Measurements from ENCODE around the gene DLG2.

DNA sequence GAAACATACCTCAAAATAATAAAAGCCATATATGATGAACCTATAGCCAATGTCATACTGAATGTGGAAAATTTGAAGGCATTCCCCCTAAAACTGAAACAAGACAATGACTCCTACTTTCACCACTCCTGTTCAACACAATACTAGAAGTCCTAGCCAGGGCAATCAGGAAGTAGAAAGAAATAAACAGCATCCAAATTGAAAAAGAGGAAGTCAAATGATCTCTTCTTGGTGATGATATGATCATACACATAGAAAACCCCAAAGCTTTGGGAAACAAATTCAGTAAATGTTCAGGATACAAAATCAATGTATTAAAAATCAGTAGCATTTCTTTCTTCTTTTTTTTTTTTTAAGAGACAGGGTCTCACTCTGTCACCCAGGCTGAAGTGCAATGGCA is 109.9 kb downstream of the DLG2 start:
- TF ChIP-seq, protein P1, sequence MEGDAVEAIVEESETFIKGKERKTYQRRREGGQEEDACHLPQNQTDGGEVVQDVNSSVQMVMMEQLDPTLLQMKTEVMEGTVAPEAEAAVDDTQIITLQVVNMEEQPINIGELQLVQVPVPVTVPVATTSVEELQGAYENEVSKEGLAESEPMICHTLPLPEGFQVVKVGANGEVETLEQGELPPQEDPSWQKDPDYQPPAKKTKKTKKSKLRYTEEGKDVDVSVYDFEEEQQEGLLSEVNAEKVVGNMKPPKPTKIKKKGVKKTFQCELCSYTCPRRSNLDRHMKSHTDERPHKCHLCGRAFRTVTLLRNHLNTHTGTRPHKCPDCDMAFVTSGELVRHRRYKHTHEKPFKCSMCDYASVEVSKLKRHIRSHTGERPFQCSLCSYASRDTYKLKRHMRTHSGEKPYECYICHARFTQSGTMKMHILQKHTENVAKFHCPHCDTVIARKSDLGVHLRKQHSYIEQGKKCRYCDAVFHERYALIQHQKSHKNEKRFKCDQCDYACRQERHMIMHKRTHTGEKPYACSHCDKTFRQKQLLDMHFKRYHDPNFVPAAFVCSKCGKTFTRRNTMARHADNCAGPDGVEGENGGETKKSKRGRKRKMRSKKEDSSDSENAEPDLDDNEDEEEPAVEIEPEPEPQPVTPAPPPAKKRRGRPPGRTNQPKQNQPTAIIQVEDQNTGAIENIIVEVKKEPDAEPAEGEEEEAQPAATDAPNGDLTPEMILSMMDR (IDR thresholded peaks at IDR 0.05; ENCODE audit: extremely low read depth in 1 of 2, insufficient read depth in 1 of 2, low read depth in 1 of 2, low read length in 2 of 2): no peak
- TF ChIP-seq POLR2A (IDR thresholded peaks at IDR 0.05; ENCODE audit: low read depth, low read length) (no peak), JUN (IDR thresholded peaks at IDR 0.05; ENCODE audit: borderline replicate concordance, insufficient read depth, insufficient read length, low read depth) (no peak), POLR2AphosphoS5 (IDR thresholded peaks at IDR 0.05; ENCODE audit: insufficient read depth, low read depth, low read length) (no peak), EZH2 (IDR thresholded peaks at IDR 0.05; ENCODE audit: borderline replicate concordance, low read depth, low read length, severe bottlenecking) (no peak), FOS (IDR thresholded peaks at IDR 0.05; ENCODE audit: borderline replicate concordance, insufficient read depth, low read length) (no peak)
- TF ChIP-seq, protein P2, sequence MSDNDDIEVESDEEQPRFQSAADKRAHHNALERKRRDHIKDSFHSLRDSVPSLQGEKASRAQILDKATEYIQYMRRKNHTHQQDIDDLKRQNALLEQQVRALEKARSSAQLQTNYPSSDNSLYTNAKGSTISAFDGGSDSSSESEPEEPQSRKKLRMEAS (IDR thresholded peaks at IDR 0.05; ENCODE audit: insufficient read depth, insufficient read length): no peak
